Gastrocnemius medialis (tissue), 4 donors: Measurements from ENCODE around the gene ABCG4.

ENCODE experiments used
- CTCF ChIP-seq, 5 experiments: fragments of 450-650 bp in 3 of 5; fragments of 200-600 bp in 2 of 5; sonication (generic) in 2 of 5; IDR thresholded peaks in 4 of 5; conservative IDR thresholded peaks in 1 of 5; 1 replicate in 4 of 5; 2 replicates in 1 of 5; pipeline ENCODE4 v1.5.1; 2016 to 2019; ENCODE audit warnings: antibody characterized with exemption in 5 of 5, mild to moderate bottlenecking in 3 of 5, moderate library complexity in 3 of 5
- POLR2A ChIP-seq, 2 donors: fragments of 450-650 bp; IDR thresholded peaks; one replicate each; pipeline ENCODE4 v1.6.1; 2017; ENCODE audit warnings: antibody characterized with exemption in 2 of 2, mild to moderate bottlenecking in 2 of 2, moderate library complexity in 2 of 2

GRCh38 chr11:119157063-119157462, 8.2 kb downstream of the ABCG4 start:
- TF ChIP-seq POLR2A (IDR thresholded peaks at IDR 0.05) (no peak), CTCF (IDR thresholded peaks at IDR 0.05 in 4 of 5, conservative IDR thresholded peaks at IDR 0.05 in 1 of 5) (no peak)
